SK-N-SH (cell line): Measurements from ENCODE around the gene UBXN10. TPM values are rescaled to one million over a fixed set of nuclear protein-coding genes. Genes with fewer than 3 reads are reported as not detected.

Source experiments
- CTCF ChIA-PET: fragments of 300-600, 350-600 bp; formaldehyde crosslinking; extraction: SDS; loops from one replicate; lab custom pipeline; 2021; lab: Yijun Ruan, JAX
- POLR2A ChIA-PET: fragments of 350-600 bp; sonication (Branson Sonifier 250); formaldehyde crosslinking; extraction: SDS; loops from one replicate; lab custom pipeline; 2020; ENCODE audit warnings: antibody characterized with exemption, inconsistent platforms; lab: Yijun Ruan, JAX
- DNase-seq: peaks from one replicate; pipeline ENCODE4 v3.0.0; 2012
- H2AFZ ChIP-seq: fragments of 200-600 bp; sonication (generic); 2 replicates; pipeline ENCODE4 v1.8.1; 2016; ENCODE audit warnings: antibody characterized with exemption, mild to moderate bottlenecking, low read depth
- H3F3A ChIP-seq: fragments of 200-600 bp; sonication (generic); replicated peaks from 2 replicates; pipeline ENCODE3; 2016; ENCODE audit warnings: antibody characterized with exemption, mild to moderate bottlenecking; ENCODE audit not compliant: insufficient read depth
- H3K27ac ChIP-seq, 2 experiments: fragments of 200-500 bp in 1 of 2; fragments of 200-600 bp in 1 of 2; sonication (Bioruptor generic) in 1 of 2; sonication (generic), shearing (Covaris generic) in 1 of 2; 2 replicates each; pipeline versions ENCODE4 v1.5.1 to v1.6.1; 2014 to 2016; ENCODE audit warnings: low read depth in 2 of 2, inconsistent platforms in 1 of 2, low read length in 1 of 2, mild to moderate bottlenecking in 1 of 2, mixed read lengths in 1 of 2
- H3K27me3 ChIP-seq: fragments of 200-600 bp; sonication (generic), shearing (Covaris generic); 2 replicates; pipeline ENCODE4 v1.6.1; 2016; ENCODE audit warnings: mixed run types; ENCODE audit not compliant: insufficient read depth
- H3K36me3 ChIP-seq, 2 experiments: fragments of 200-500 bp in 1 of 2; fragments of 200-600 bp in 1 of 2; sonication (Bioruptor generic) in 1 of 2; sonication (generic) in 1 of 2; replicated peaks in 1 of 2; 2 replicates each; pipeline versions ENCODE3 to v1.5.1; 2014 to 2016; ENCODE audit warnings: low read length in 1 of 2, mild to moderate bottlenecking in 1 of 2; ENCODE audit not compliant: insufficient read depth in 2 of 2, control insufficient read depth in 1 of 2
- H3K4me1 ChIP-seq, 2 experiments: fragments of 200-500 bp in 1 of 2; fragments of 200-600 bp in 1 of 2; sonication (Bioruptor generic) in 1 of 2; sonication (generic), shearing (Covaris generic) in 1 of 2; 2 replicates each; pipeline versions ENCODE4 v1.5.1 to v1.6.1; 2014 to 2016; ENCODE audit warnings: low read depth in 1 of 2, low read length in 1 of 2, mixed run types in 1 of 2; ENCODE audit not compliant: insufficient read depth in 2 of 2, control insufficient read depth in 1 of 2
- H3K4me2 ChIP-seq: fragments of 200-600 bp; sonication (generic), shearing (Covaris generic); 2 replicates; pipeline ENCODE4 v1.6.1; 2017; ENCODE audit warnings: mixed run types
- H3K4me3 ChIP-seq, 2 experiments: fragments of 200-500 bp in 1 of 2; fragments of 200-600 bp in 1 of 2; sonication (Bioruptor generic) in 1 of 2; sonication (generic), shearing (Covaris generic) in 1 of 2; 2 replicates each; pipeline versions ENCODE4 v1.5.1 to v1.8.1; 2014 to 2016; ENCODE audit warnings: low read depth in 2 of 2, inconsistent platforms in 1 of 2, low read length in 1 of 2, mild to moderate bottlenecking in 1 of 2, mixed read lengths in 1 of 2, moderate library complexity in 1 of 2
- H3K79me2 ChIP-seq: fragments of 200-600 bp; sonication (generic); 2 replicates; pipeline ENCODE4 v1.8.1; 2017; ENCODE audit warnings: mild to moderate bottlenecking; ENCODE audit not compliant: insufficient read depth
- H3K9ac ChIP-seq: fragments of 200-600 bp; sonication (generic); 2 replicates; pipeline ENCODE4 v1.6.1; 2017; ENCODE audit warnings: mixed run types
- H3K9me2 ChIP-seq: fragments of 200-600 bp; sonication (generic); 2 replicates; pipeline ENCODE4 v1.6.1; 2017; ENCODE audit warnings: mixed run types
- H3K9me3 ChIP-seq: fragments of 200-600 bp; sonication (generic); 2 replicates; pipeline ENCODE4 v1.6.1; 2017; ENCODE audit warnings: mixed run types, mild to moderate bottlenecking, moderate library complexity
- H4K20me1 ChIP-seq: fragments of 200-600 bp; sonication (generic); 2 replicates; pipeline ENCODE4 v1.6.1; 2017; ENCODE audit warnings: mild to moderate bottlenecking, mixed run types; ENCODE audit not compliant: insufficient read depth
- CHD2 ChIP-seq: fragments of 150-350 bp; IDR thresholded peaks from 2 replicates; pipeline ENCODE4 v1.6.1; 2018; ENCODE audit warnings: low read length; ENCODE audit not compliant: partially characterized antibody
- ELF1 ChIP-seq: IDR thresholded peaks from 2 replicates; pipeline ENCODE4 v1.4.0; 2012
- EP300 ChIP-seq, 2 experiments: IDR thresholded peaks; 2 replicates each; pipeline versions ENCODE4 v1.4.0 to v1.6.1; 2012; ENCODE audit warnings: borderline replicate concordance in 1 of 2, low read depth in 1 of 2, low read length in 1 of 2
- FOXJ3 ChIP-seq: sonication (generic); formaldehyde crosslinking; IDR thresholded peaks from 2 replicates; pipeline ENCODE4 v1.5.1; 2020; ENCODE audit warnings: mild to moderate bottlenecking, missing genetic modification reagents
- FOXM1 ChIP-seq: IDR thresholded peaks from 2 replicates; pipeline ENCODE4 v1.4.0; 2012; ENCODE audit warnings: low read depth, mild to moderate bottlenecking
- GABPA ChIP-seq: IDR thresholded peaks from 2 replicates; pipeline ENCODE4 v1.4.0; 2012; ENCODE audit warnings: low read depth, mild to moderate bottlenecking
- GATA2 ChIP-seq: sonication (generic); formaldehyde crosslinking; IDR thresholded peaks from 2 replicates; pipeline ENCODE4 v1.5.0; 2020; ENCODE audit warnings: mild to moderate bottlenecking, missing genetic modification reagents
- NFIC ChIP-seq: IDR thresholded peaks from 2 replicates; pipeline ENCODE4 v1.4.0; 2012; ENCODE audit warnings: borderline replicate concordance
- RCOR1 ChIP-seq: fragments of 150-350 bp; IDR thresholded peaks from 2 replicates; pipeline ENCODE4 v1.6.1; 2017; ENCODE audit warnings: antibody characterized with exemption, low read length
- RXRA ChIP-seq: IDR thresholded peaks from 2 replicates; pipeline ENCODE4 v1.4.0; 2012; ENCODE audit warnings: low read depth, mild to moderate bottlenecking, borderline replicate concordance
- TEAD4 ChIP-seq: IDR thresholded peaks from 2 replicates; pipeline ENCODE4 v1.4.0; 2012; ENCODE audit warnings: mild to moderate bottlenecking, borderline replicate concordance; ENCODE audit not compliant: insufficient read depth
- YY1 ChIP-seq: IDR thresholded peaks from 2 replicates; pipeline ENCODE4 v1.4.0; 2012; ENCODE audit warnings: low read depth, mild to moderate bottlenecking
- WGBS: methylation state at CpG from one replicate; pipeline ENCODE4 v1.1.6; 2017; ENCODE audit warnings: low lambda C conversion rate; 5-methylcytosine and 5-hydroxymethylcytosine counted together
- polyA plus RNA-seq, 3 experiments: library from polyadenylated mRNA; depleted of rRNA; stranded (reverse); fragments of >200 nt; gene quantifications; 2 replicates each; pipeline ENCODE4 v1.2.3, GENCODE V29; 2012
- TF ChIP-seq, protein P1 (sequence below): IDR thresholded peaks from 2 replicates; pipeline ENCODE4 v1.6.1; 2012; ENCODE audit warnings: mild to moderate bottlenecking, low read depth, low read length, moderate library complexity
- TF ChIP-seq, protein P2 (sequence below): IDR thresholded peaks from 2 replicates; pipeline ENCODE4 v1.4.0; 2012; ENCODE audit warnings: low read depth, borderline replicate concordance

UBXN10 gene
- polyA plus RNA-seq, 1 of the 3 experiments (the other 2 are of a cell fraction): not detected

DNA sequence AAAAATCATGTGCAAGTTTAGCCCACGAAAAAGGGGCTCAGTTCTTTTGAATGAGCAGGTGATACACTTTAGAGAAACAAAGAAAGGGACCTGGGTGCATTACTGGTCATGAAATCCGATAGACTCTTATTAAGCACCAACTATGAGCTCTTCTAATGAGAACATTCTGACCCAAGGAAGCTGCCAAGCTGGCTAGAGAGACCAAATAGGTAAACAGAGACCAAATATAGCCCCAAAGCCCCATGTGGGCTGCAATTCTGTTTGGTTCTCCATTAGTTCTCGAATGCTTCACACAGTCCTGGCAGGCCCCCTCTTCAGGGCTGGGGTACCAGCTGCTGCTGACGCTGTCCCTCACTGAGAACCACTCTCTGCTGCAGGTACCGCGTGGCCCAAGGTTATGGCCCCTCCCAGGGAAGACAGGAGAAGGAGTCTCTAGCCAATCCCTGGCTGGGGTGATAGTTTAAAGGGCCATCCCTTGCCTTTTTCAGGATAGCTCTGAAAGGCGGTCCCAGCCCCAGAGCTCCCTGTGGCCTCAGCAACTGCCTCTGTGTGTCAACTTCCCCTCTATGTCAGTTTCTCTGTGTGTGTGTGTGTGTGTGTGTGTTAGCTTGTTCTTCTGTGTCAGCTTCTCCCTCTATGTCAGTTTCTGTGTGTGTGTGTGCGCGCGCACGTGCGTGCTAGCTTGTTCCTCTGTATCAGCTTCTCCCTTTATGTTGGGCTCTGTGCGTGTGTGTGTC, 7.1 kb upstream of the UBXN10 start:
- Histone ChIP-seq H3K27me3 (no peaks in the 10 kb centered on the region; the same call in 1 of the 2 replicates), H3F3A (no peaks in the 10 kb centered on the region), H3K4me3 (no peak overlapping the region), H3K9me3 (no peaks in the 10 kb centered on the region), H3K9ac (no peak overlapping the region), H3K9me2 (no peaks in the 10 kb centered on the region), H3K27ac (no peak overlapping the region), H4K20me1 (no peaks in the 10 kb centered on the region), H3K4me1 (peaks cover 0 to 5% of the 10 kb centered on the region in 2 experiments; a peak in 1 of 4 replicates), H3K79me2 (no peaks in the 10 kb centered on the region), H3K36me3 (no peaks in the 10 kb centered on the region), H2AFZ (no peak overlapping the region), H3K4me2 (no peak overlapping the region)
- POLR2A ChIA-PET: no interaction called here
- TF ChIP-seq FOXJ3 (CRISPR knock-in tag) (no peak), TEAD4 (no peak), GABPA (no peak), ELF1 (no peak), RXRA (no peak)
- CTCF ChIA-PET: interaction anchor here (0.8 to 3.8 kb wide), 12 partner anchors 8 to 315 kb away, joined by 3 to 13 read pairs (median 3); no protein-coding TSS in a partner anchor
- 74% methylated on average over 11 of the region's 13 CpGs for WGBS
- no peak for DNase-seq

DNA sequence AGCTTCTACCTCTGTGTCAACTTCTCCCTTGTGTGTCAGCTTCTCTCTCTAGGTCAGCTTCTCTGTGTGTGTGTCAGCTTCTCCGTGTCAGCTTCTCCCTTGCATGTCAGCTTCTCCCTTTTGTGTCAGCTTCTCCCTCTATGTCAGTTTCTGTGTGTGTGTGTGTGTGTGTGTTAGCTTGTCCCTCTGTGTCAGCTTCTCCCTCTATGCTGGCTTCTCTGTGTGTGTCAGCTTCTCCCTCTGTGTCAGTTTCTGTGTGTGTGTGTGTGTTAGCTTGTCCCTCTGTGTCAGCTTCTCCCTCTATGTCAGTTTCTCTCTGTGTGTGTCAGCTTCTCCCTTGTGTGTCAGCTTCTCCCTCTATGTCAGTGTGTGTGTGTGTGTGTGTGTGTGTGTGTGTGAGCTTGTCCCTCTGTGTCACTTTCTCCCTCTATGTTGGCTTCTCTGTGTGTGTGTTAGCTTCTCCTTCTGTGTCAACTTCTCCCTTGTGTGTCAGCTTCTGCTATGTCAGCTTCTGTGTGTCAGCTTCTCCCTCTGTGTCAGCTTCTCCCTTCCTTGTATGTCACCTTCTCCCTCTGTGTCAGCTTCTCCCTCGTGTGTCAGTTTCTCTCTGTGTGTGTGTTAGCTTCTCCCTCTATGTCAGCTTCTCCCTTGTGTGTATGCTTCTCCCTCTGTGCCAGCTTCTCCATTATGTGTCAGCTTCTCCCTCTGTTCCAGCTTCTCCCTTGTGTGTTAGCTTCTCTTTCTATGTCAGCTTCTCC, 6.3 kb upstream of the UBXN10 start:
- ChIA-PET POLR2A (interaction anchor here (0.6 to 0.9 kb wide), 2 partner anchors 13 to 245 kb away, joined by 3 to 4 read pairs; no protein-coding TSS in a partner anchor), CTCF (interaction anchor here (1.0 to 3.8 kb wide), 11 partner anchors 11 to 314 kb away, joined by 3 to 13 read pairs (median 5); no protein-coding TSS in a partner anchor)
- no peak overlapping the region for H3K9ac ChIP-seq
- H3K27ac ChIP-seq: no peak overlapping the region
- no peak overlapping the region for H3K4me3 ChIP-seq
- H2AFZ ChIP-seq: no peak overlapping the region
- H3K9me3 ChIP-seq: no peaks in the 10 kb centered on the region
- no peak for DNase-seq
- H3K9me2 ChIP-seq: no peaks in the 10 kb centered on the region
- H3K79me2 ChIP-seq: no peaks in the 10 kb centered on the region
- H4K20me1 ChIP-seq: no peaks in the 10 kb centered on the region
- TF ChIP-seq FOXM1 (no peak), YY1 (no peak)
- no peaks in the 10 kb centered on the region; the same call in 1 of the 2 replicates for H3K27me3 ChIP-seq
- peaks cover 0 to 7% of the 10 kb centered on the region in 2 experiments; a peak in 1 of 4 replicates for H3K4me1 ChIP-seq
- H3K36me3 ChIP-seq: no peaks in the 10 kb centered on the region
- no peaks in the 10 kb centered on the region for H3F3A ChIP-seq
- 14% methylated on average over 2 of the region's 2 CpGs for whole genome bisulfite sequencing
- no peak overlapping the region for H3K4me2 ChIP-seq

DNA sequence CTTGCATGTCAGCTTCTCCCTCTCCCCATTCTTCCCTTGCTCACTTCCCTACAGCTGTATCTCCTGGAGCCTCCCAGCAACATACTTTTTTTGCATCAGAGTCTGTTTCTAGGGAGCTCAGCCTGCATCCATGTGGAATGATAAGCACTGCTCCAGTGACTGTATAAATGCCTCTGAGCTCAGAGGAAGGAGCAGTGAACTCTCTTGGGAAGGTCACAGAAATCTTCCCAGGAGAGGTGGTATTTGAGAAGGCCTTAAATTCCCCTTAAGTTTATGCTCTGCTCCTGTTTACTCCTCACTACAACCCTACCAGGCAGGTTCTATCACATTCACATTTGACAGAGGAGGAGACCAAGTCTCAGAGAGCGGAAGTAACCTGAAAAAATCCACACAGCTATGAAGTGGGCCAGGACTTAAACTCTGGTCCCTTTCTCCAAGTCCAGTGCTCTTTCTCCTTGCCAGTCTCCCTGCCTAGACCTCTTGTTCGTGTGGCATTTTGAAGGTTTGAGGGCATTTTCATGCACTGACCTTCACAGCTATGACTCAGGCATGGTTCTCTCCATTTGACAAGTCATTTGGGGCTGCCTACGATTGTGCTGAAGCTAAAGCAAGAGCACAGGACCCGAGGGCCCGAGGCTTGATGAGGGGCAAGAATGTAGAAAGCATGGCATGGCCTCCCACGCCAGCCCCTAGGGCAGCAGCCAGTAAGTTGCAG, 5.6 kb upstream of the UBXN10 start:
- ChIA-PET CTCF (interaction anchor here (0.8 to 3.8 kb wide), 10 partner anchors 12 to 313 kb away, joined by 3 to 13 read pairs (median 5); no protein-coding TSS in a partner anchor), POLR2A (interaction anchor here (0.6 to 0.9 kb wide), 3 partner anchors 13 to 297 kb away, joined by 3 to 4 read pairs (median 4); no protein-coding TSS in a partner anchor)
- Histone ChIP-seq H3K27me3 (no peaks in the 10 kb centered on the region; the same call in 1 of the 2 replicates), H3K9ac (no peak overlapping the region), H2AFZ (no peak overlapping the region), H3K9me2 (no peaks in the 10 kb centered on the region), H3K4me2 (no peak overlapping the region), H4K20me1 (no peaks in the 10 kb centered on the region), H3K9me3 (no peaks in the 10 kb centered on the region), H3K4me3 (no peak overlapping the region), H3K36me3 (no peaks in the 10 kb centered on the region), H3K4me1 (peaks cover 0 to 7% of the 10 kb centered on the region in 2 experiments; a peak in 1 of 4 replicates), H3K79me2 (no peaks in the 10 kb centered on the region), H3F3A (no peaks in the 10 kb centered on the region), H3K27ac (no peak overlapping the region)
- WGBS: 15% methylated on average over 6 of the region's 6 CpGs
- no peak for DNase-seq
- no peak for TF ChIP-seq GABPA
- TF ChIP-seq, protein P1, sequence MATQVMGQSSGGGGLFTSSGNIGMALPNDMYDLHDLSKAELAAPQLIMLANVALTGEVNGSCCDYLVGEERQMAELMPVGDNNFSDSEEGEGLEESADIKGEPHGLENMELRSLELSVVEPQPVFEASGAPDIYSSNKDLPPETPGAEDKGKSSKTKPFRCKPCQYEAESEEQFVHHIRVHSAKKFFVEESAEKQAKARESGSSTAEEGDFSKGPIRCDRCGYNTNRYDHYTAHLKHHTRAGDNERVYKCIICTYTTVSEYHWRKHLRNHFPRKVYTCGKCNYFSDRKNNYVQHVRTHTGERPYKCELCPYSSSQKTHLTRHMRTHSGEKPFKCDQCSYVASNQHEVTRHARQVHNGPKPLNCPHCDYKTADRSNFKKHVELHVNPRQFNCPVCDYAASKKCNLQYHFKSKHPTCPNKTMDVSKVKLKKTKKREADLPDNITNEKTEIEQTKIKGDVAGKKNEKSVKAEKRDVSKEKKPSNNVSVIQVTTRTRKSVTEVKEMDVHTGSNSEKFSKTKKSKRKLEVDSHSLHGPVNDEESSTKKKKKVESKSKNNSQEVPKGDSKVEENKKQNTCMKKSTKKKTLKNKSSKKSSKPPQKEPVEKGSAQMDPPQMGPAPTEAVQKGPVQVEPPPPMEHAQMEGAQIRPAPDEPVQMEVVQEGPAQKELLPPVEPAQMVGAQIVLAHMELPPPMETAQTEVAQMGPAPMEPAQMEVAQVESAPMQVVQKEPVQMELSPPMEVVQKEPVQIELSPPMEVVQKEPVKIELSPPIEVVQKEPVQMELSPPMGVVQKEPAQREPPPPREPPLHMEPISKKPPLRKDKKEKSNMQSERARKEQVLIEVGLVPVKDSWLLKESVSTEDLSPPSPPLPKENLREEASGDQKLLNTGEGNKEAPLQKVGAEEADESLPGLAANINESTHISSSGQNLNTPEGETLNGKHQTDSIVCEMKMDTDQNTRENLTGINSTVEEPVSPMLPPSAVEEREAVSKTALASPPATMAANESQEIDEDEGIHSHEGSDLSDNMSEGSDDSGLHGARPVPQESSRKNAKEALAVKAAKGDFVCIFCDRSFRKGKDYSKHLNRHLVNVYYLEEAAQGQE: no peak
- TF ChIP-seq YY1: no peak
- no peak for TF ChIP-seq EP300 (IDR thresholded peaks at IDR 0.05; ENCODE audit: borderline replicate concordance in 1 of 2, low read depth in 1 of 2, low read length in 1 of 2)
- no peak for TF ChIP-seq GATA2
- no peak for TF ChIP-seq FOXM1
- TF ChIP-seq, protein P2, sequence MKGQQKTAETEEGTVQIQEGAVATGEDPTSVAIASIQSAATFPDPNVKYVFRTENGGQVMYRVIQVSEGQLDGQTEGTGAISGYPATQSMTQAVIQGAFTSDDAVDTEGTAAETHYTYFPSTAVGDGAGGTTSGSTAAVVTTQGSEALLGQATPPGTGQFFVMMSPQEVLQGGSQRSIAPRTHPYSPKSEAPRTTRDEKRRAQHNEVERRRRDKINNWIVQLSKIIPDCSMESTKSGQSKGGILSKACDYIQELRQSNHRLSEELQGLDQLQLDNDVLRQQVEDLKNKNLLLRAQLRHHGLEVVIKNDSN: no peak
- TF ChIP-seq CHD2: no peak
- TF ChIP-seq RCOR1: no peak
- TF ChIP-seq NFIC: no peak
